SW480 (cell line): ENCODE data around the gene MPZL1.

Source experiments
- DNase-seq: peaks from one replicate; pipeline ENCODE4 v3.0.0-alpha.2; 2016; ENCODE audit warnings: low spot score

MPZL1 gene

GRCh38 chr1:167695756-167696561, 25.8 kb upstream of the MPZL1 start:
- DNase-seq = no peak

- DNase-seq = no peak
Observed at GRCh38 chr1:167697667-167698141, 24.1 kb upstream of the MPZL1 start.

- DNase-seq = no peak
Observed at GRCh38 chr1:167698313-167698712, 23.5 kb upstream of the MPZL1 start.

- no peak for DNase-seq
Observed at GRCh38 chr1:167701510-167701909, 20.3 kb upstream of the MPZL1 start.

- DNase-seq = no peak
Observed at GRCh38 chr1:167703557-167703956, 18.2 kb upstream of the MPZL1 start.

GRCh38 chr1:167704715-167705114, 17.1 kb upstream of the MPZL1 start:
- DNase-seq = no peak

- no peak for DNase-seq
Observed at GRCh38 chr1:167705250-167705649, 16.5 kb upstream of the MPZL1 start.

- DNase-seq = no peak
Observed at GRCh38 chr1:167706363-167706762, 15.4 kb upstream of the MPZL1 start.

GRCh38 chr1:167706931-167707877, 14.6 kb upstream of the MPZL1 start:
- no peak for DNase-seq

- no peak for DNase-seq
Observed at GRCh38 chr1:167707942-167708341, 13.8 kb upstream of the MPZL1 start.

- no peak for DNase-seq
Observed at GRCh38 chr1:167708940-167709389, 12.8 kb upstream of the MPZL1 start.

- DNase-seq = no peak
Observed at GRCh38 chr1:167710836-167711235, 10.9 kb upstream of the MPZL1 start.

- DNase-seq = no peak
Observed at GRCh38 chr1:167711797-167712196, 10.0 kb upstream of the MPZL1 start.

GRCh38 chr1:167713330-167714081, 8.3 kb upstream of the MPZL1 start:
- no peak for DNase-seq

- DNase-seq = no peak
Observed at GRCh38 chr1:167714098-167714438, 7.7 kb upstream of the MPZL1 start.

GRCh38 chr1:167714439-167715156, 7.2 kb upstream of the MPZL1 start:
- peak; percentile 89 for DNase-seq

GRCh38 chr1:167715157-167715999, 6.4 kb upstream of the MPZL1 start:
- peak; percentile 86 for DNase-seq

GRCh38 chr1:167716000-167716271, 5.8 kb upstream of the MPZL1 start:
- peak; percentile 29 for DNase-seq

- no peak for DNase-seq
Observed at GRCh38 chr1:167717351-167717750, 4.4 kb upstream of the MPZL1 start.

GRCh38 chr1:167718914-167719691, 2.7 kb upstream of the MPZL1 start:
- DNase-seq = no peak
